Measurements from ENCODE around the gene IL37.

Gene IL37

GRCh38 chr2:112881217-112881985 is 29.6 kb upstream of the IL37 start:
- DNase-seq (ENCODE audit: low read depth), result no peak

GRCh38 chr2:112883669-112884068 is 27.3 kb upstream of the IL37 start:
- no peak for DNase-seq (ENCODE audit: low read depth)

More at GRCh38 chr2:112881217-112881985, 29.6 kb upstream of the IL37 start:
- no peak for TF ChIP-seq CTCF (conservative IDR thresholded peaks at IDR 0.05; ENCODE audit: low read depth, low read length)
- no peak overlapping the region for H3K4me3 ChIP-seq (ENCODE audit: low read length)

GRCh38 chr2:112884869-112885505 is 26.0 kb upstream of the IL37 start:
- peak; percentile 74 for TF ChIP-seq CTCF (conservative IDR thresholded peaks at IDR 0.05; ENCODE audit: low read depth, low read length)
- H3K4me3 ChIP-seq (ENCODE audit: low read length), result no peak overlapping the region
- no peak for DNase-seq (ENCODE audit: low read depth)

More at GRCh38 chr2:112883669-112884068, 27.3 kb upstream of the IL37 start:
- H3K4me3 ChIP-seq (ENCODE audit: low read length), result no peak overlapping the region
- no peak for TF ChIP-seq CTCF (conservative IDR thresholded peaks at IDR 0.05; ENCODE audit: low read depth, low read length)

- no peak overlapping the region for H3K4me3 ChIP-seq (ENCODE audit: low read length)
- no peak for DNase-seq (ENCODE audit: low read depth)
- TF ChIP-seq CTCF (conservative IDR thresholded peaks at IDR 0.05; ENCODE audit: low read depth, low read length), result no peak
These were observed 25.5 kb upstream of the IL37 start for GRCh38 chr2:112885506-112885902.

- no peak overlapping the region for H3K4me3 ChIP-seq (ENCODE audit: low read length)
- DNase-seq (ENCODE audit: low read depth), result no peak
- no peak for TF ChIP-seq CTCF (conservative IDR thresholded peaks at IDR 0.05; ENCODE audit: low read depth, low read length)
These were observed 24.7 kb upstream of the IL37 start for GRCh38 chr2:112886291-112886690.

GRCh38 chr2:112887964-112888749 is 22.8 kb upstream of the IL37 start:
- H3K4me3 ChIP-seq (ENCODE audit: low read length), result no peak overlapping the region
- DNase-seq (ENCODE audit: low read depth), result no peak
- TF ChIP-seq CTCF (conservative IDR thresholded peaks at IDR 0.05; ENCODE audit: low read depth, low read length), result no peak

All from retinal pigment epithelial cell (primary cell).